ENCODE measurements around the gene TCF21.
"Not testable (repeated sequence)": the region's sequence is repeated elsewhere in the genome, so short reads cannot be mapped to it uniquely, and the experiment has no call there.

The TCF21 gene

GRCh38 chr6:133888929-133889556, at the start of gene TCF21:
Gene TCF21, plus strand, starts transcription at chr6:133889113. Its CDS starts 285 bp downstream, at chr6:133889398.
- no peak for DNase-seq (ENCODE audit: low spot score)

DNA sequence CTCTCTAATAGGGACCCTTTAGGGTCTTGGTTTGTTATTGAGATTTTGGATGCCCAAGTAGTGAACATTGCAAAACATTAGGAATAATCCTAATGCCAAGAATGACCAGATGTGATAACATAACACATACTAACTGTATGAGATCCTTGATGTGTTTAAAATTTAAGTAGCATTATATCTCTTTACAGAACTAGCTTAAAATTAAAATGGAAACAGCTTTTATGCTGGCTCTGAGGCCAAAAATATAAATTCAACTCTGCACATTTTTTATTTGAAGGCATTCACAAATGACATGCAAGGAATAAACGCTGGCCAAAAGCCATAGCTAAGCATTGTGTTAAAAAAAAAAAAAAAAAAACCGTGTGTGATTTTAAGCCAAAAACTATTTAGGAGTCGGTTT, 47.7 kb upstream of the TCF21 start:
- no peak for DNase-seq (ENCODE audit: low spot score)

- DNase-seq (ENCODE audit: low spot score) = no peak
Measured at GRCh38 chr6:133843098-133843497, 45.8 kb upstream of the TCF21 start.

- no peak for DNase-seq (ENCODE audit: low spot score)
Measured at GRCh38 chr6:133844709-133845108, 44.2 kb upstream of the TCF21 start.

DNA sequence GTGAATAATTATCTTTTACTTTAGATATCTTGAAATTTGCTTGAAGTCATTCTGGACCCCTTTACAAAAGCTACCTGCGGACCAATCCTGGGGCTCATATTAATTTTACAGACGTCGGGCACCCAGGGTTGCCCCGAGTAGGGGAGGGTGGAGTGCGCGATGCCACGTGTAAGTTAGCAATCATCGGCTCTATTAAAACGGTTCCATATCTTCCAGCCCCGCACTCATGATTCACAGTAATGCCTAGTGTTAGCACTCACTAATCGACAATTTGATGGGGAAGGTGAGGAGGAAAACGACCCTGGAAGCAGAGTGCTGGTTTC, 34.9 kb upstream of the TCF21 start:
- DNase-seq (ENCODE audit: low spot score) = no peak

- DNase-seq (ENCODE audit: low spot score) = no peak
Measured at GRCh38 chr6:133854364-133855275, 34.3 kb upstream of the TCF21 start.

DNA sequence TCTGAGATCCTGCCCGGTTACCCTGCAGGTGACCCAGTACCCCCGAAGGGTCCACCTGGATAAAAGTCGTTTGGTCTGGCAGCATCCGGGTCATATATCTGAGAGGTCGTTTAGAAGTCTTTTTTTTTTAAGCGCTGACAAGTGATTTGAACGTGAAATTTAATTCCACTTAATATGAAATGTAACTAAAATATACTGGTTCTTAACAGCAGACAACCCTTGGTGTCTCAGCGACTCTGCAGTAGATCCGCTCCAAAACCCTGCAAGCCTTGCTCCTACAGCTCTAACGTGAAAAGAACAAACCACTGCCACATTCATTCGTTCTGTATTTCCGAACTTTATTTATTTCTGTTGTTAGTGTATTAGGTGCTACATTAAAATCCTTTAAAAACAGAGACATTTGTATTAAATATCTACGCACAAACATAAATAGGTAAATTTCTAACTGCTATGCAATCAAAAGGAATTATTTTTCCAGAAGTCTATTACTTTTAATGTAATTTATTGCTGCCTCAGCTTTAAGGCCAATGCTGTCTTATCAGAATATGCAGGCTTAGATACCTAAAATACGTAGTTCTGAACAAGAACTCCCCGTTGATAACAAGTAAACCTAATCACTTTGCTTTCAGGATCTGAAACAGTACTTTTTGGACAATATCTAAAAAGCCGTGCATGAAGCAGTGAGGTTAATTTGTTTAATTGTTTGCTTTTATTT, 33.5 kb upstream of the TCF21 start:
- no peak for DNase-seq (ENCODE audit: low spot score)

- no peak for DNase-seq (ENCODE audit: low spot score)
Measured at GRCh38 chr6:133855991-133856370, 32.9 kb upstream of the TCF21 start.

GRCh38 chr6:133856911-133857310, 32.0 kb upstream of the TCF21 start:
- DNase-seq (ENCODE audit: low spot score) = no peak

GRCh38 chr6:133857696-133858095, 31.2 kb upstream of the TCF21 start:
- DNase-seq (ENCODE audit: low spot score) = no peak

DNA sequence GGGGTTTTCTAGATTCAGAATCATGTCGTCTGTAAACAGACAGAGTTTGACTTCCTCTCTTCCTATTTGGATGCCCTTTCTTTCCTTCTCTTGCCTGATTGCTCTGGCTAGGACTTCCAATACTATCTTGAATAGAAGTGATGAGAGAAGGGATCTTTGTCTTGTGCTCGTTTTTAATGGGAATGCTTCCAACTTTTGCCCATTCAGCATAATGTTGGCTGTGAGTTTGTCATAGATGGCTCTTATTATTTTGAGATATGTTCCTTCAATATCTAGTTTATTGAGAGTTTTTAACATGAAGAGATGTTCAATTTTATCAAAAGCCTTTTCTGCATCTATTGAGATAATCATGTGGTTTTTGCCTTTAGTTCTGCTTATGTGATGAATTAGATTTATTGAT, 27.6 kb upstream of the TCF21 start:
- not testable (repeated sequence) for DNase-seq (ENCODE audit: low spot score)

DNA sequence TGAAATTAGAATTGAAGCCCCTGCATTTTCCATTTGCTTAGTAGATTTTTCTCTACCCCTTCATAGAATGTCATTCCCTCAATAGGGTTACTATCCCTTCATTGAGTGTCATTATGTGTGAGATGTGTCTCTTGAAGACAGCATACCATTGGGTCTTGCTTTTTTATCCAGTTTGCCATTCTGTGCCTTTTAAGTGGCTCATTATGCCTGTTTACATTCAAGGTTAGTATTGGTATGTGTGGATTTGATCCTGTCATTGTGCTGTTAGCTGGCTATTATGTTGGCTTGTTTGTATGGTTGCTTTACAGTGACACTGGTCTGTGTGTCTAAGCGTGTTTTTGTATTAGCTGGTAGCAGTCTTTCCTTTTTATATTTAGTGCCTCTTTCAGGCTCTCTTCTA, 25.7 kb upstream of the TCF21 start:
- no peak for DNase-seq (ENCODE audit: low spot score)

- DNase-seq (ENCODE audit: low spot score) = no peak
Measured at GRCh38 chr6:133865680-133866079, 23.2 kb upstream of the TCF21 start.

DNA sequence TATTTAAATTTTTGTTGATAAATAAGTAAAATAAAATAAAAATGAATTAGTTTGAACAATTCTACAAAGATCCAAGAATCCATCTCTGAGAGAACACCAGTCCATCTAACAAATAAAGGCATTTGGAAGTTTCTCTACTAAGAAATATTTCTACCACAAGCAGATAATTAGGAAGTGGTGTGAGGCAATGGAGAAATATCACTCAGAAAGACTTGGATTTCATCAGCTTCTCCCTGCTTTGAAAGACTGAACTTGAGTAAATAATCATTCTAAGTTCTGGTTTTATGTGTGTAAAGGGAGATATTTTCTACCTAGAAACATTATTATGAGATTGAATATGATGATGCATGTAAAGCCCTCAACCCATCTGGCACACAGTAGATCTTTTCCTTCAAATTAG, 17.8 kb upstream of the TCF21 start:
- DNase-seq (ENCODE audit: low spot score) = no peak

- no peak for DNase-seq (ENCODE audit: low spot score)
Measured at GRCh38 chr6:133873538-133873937, 15.4 kb upstream of the TCF21 start.

DNA sequence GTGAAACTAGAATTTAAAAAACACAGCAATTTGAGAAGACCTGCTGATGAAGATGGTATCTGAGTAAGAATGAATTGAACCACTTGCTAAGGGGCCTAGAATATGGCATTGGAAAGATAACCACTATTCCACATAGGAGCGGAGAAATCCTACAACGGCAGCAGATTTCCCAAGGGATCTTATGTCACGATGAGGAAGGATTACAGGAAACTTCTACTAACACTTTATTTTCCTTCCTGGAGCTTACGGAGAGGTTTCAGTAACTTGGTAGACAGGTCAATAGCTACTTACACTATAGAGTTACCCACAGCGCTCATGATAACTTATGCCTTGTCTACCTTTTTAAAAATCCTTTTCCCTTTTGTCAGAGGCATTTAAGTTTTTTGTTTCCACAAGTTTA, 11.8 kb upstream of the TCF21 start:
- no peak for DNase-seq (ENCODE audit: low spot score)

- no peak for DNase-seq (ENCODE audit: low spot score)
Measured at GRCh38 chr6:133880006-133880405, 8.9 kb upstream of the TCF21 start.

DNA sequence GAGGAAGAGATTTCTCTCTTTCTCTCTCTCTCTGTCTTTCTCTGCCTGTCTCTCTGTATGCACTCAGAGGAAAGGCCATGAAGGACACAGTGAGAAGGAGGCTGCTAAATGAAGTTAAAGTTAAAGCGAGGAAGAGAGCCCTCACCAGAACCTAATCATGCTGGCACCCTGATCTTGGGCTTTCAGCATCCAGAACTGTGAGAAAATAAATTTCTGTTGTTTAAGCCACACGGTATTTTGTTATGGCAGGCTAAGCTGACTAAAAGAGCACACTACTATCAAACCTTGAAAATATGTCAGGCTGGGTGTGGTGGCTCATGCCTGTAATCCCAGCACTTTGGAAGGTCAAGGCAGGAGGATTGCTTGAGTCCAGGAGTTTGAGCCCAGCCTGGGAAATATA, 8.0 kb upstream of the TCF21 start:
- DNase-seq (ENCODE audit: low spot score) = no peak

- DNase-seq (ENCODE audit: low spot score) = no peak
Measured at GRCh38 chr6:133886104-133886775, 2.7 kb upstream of the TCF21 start.

- DNase-seq (ENCODE audit: low spot score) = no peak
Measured at GRCh38 chr6:133887156-133887879, 1.6 kb upstream of the TCF21 start.

DNA sequence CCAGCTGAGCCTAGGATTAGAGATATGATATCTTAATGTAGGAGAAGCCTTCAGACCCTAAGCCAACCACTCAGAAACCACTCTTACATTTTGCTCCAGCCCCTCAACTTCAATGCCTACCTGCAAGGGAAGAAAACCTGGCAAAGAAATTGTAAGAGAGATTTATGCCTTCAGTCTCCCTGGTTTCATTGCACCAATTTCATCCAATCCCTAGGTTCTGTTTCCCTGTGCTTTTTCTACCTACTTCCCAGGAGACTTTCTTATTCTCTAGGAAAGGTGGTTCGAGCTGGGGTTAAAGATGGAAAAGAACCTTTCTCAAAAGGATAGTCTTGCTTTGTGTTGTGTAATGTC, 1.1 kb upstream of the TCF21 start:
- no peak for DNase-seq (ENCODE audit: low spot score)

All from globus pallidus (tissue), 1 donor.